Measurements from ENCODE around the gene EXOC2.

Gene EXOC2

GRCh38 chr6:513961-514360 lies 179.0 kb downstream of the EXOC2 start:
- TF ChIP-seq CTCF (conservative IDR thresholded peaks at IDR 0.05; ENCODE audit: low read depth, low read length): no peak
- Histone ChIP-seq H3K27ac (no peak overlapping the region), H3K4me3 (IDR thresholded peaks at IDR 0.05; ENCODE audit: insufficient read depth, low read depth, low read length) (no peak overlapping the region), H3K4me1 (ENCODE audit: low read depth, poor library complexity, severe bottlenecking) (no peaks in the 10 kb centered on the region), H3K4me2 (no peak overlapping the region), H4K20me1 (ENCODE audit: insufficient read depth) (no peaks in the 10 kb centered on the region), H3K79me2 (ENCODE audit: insufficient read depth, low read depth) (no peaks in the 10 kb centered on the region), H3K27me3 (ENCODE audit: insufficient read depth, low read depth) (no peaks in the 10 kb centered on the region), H3K36me3 (ENCODE audit: insufficient read depth) (no peaks in the 10 kb centered on the region), H3K9ac (no peak overlapping the region), H2AFZ (ENCODE audit: low read depth) (no peak overlapping the region)

DNA sequence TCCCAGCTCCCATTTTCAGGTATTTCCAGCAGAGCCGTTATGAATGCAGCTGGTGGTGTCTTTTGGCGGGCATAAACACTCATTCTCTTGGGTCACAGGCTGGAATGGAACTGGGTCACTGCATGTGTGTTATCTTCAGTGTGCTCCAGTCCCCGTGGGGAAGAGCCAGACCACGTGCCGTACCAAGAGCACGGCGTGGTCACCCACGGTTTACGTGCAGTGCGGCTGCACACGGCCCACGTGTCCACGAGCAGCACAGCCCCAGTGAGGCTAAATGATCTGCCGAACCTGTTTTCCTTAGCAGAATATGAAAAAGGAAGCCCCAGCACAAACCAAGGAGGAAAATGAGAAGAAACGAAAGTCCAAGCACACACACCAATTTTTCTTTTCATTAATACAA lies 179.9 kb downstream of the EXOC2 start:
- Histone ChIP-seq H3K4me2 (no peak overlapping the region), H3K27me3 (ENCODE audit: insufficient read depth, low read depth) (no peaks in the 10 kb centered on the region), H3K36me3 (ENCODE audit: insufficient read depth) (no peaks in the 10 kb centered on the region), H3K79me2 (ENCODE audit: insufficient read depth, low read depth) (no peaks in the 10 kb centered on the region), H3K9ac (no peak overlapping the region), H3K27ac (no peak overlapping the region), H3K4me3 (IDR thresholded peaks at IDR 0.05; ENCODE audit: insufficient read depth, low read depth, low read length) (no peak overlapping the region), H4K20me1 (ENCODE audit: insufficient read depth) (no peaks in the 10 kb centered on the region), H2AFZ (ENCODE audit: low read depth) (no peak overlapping the region), H3K4me1 (ENCODE audit: low read depth, poor library complexity, severe bottlenecking) (no peaks in the 10 kb centered on the region)
- no peak for TF ChIP-seq CTCF (conservative IDR thresholded peaks at IDR 0.05; ENCODE audit: low read depth, low read length)

- Histone ChIP-seq H3K27me3 (ENCODE audit: insufficient read depth, low read depth) (no peaks in the 10 kb centered on the region), H4K20me1 (ENCODE audit: insufficient read depth) (no peaks in the 10 kb centered on the region), H3K27ac (no peak overlapping the region), H3K4me1 (ENCODE audit: low read depth, poor library complexity, severe bottlenecking) (no peaks in the 10 kb centered on the region), H3K9ac (no peak overlapping the region), H3K36me3 (ENCODE audit: insufficient read depth) (no peaks in the 10 kb centered on the region), H3K79me2 (ENCODE audit: insufficient read depth, low read depth) (no peaks in the 10 kb centered on the region), H3K4me3 (IDR thresholded peaks at IDR 0.05; ENCODE audit: insufficient read depth, low read depth, low read length) (no peak overlapping the region), H2AFZ (ENCODE audit: low read depth) (no peak overlapping the region), H3K4me2 (no peak overlapping the region)
- no peak for TF ChIP-seq CTCF (conservative IDR thresholded peaks at IDR 0.05; ENCODE audit: low read depth, low read length)
These were observed 181.3 kb downstream of the EXOC2 start for GRCh38 chr6:511488-512137.

GRCh38 chr6:509676-510075 lies 183.3 kb downstream of the EXOC2 start:
- Histone ChIP-seq H3K4me2 (no peak overlapping the region), H3K36me3 (ENCODE audit: insufficient read depth) (no peaks in the 10 kb centered on the region), H3K4me1 (ENCODE audit: low read depth, poor library complexity, severe bottlenecking) (no peaks in the 10 kb centered on the region), H2AFZ (ENCODE audit: low read depth) (no peak overlapping the region), H3K27ac (no peak overlapping the region), H3K79me2 (ENCODE audit: insufficient read depth, low read depth) (no peaks in the 10 kb centered on the region), H3K9ac (no peak overlapping the region), H3K4me3 (IDR thresholded peaks at IDR 0.05; ENCODE audit: insufficient read depth, low read depth, low read length) (no peak overlapping the region), H4K20me1 (ENCODE audit: insufficient read depth) (no peaks in the 10 kb centered on the region), H3K27me3 (ENCODE audit: insufficient read depth, low read depth) (no peaks in the 10 kb centered on the region)
- no peak for TF ChIP-seq CTCF (conservative IDR thresholded peaks at IDR 0.05; ENCODE audit: low read depth, low read length)

Measured in KMS-11 (cell line).